H1 (cell line): Measurements from ENCODE around the gene FIG4. TPM values are rescaled to one million over a fixed set of nuclear protein-coding genes. Genes with fewer than 3 reads are reported as not detected.

Experiments
- CTCF ChIA-PET: fragments of 300-600 bp; sonication (Branson Sonifier 250); formaldehyde crosslinking; loops from one replicate; lab custom pipeline; 2021; ENCODE audit not compliant: partially characterized antibody; lab: Charles Lee
- POLR2A ChIA-PET: fragments of 300-600 bp; sonication (Branson Sonifier 250); formaldehyde crosslinking; loops from one replicate; lab custom pipeline; 2021; ENCODE audit warnings: inconsistent platforms; ENCODE audit not compliant: partially characterized antibody; lab: Charles Lee
- DNase-seq, 2 experiments: peaks; one replicate each; pipeline versions ENCODE4 v3.0.0 to v3.0.0-alpha.2; 2010 to 2022; ENCODE audit warnings: low spot score in 2 of 2, low read depth in 1 of 2, mixed read lengths in 1 of 2
- FAIRE-seq: peaks from 2 replicates; lab custom pipeline; 2011; peaks lifted over from hg19 to GRCh38; lab: Jason Lieb, UNC
- H2AFZ ChIP-seq: 2 replicates; pipeline ENCODE4 v1.8.1; 2012; ENCODE audit warnings: low read length, inconsistent platforms
- H2AK5ac ChIP-seq: 2 replicates; pipeline ENCODE4 v1.6.1; 2013; ENCODE audit warnings: low read depth, low read length
- H2BK120ac ChIP-seq: replicated peaks from 2 replicates; pipeline ENCODE3; 2013; ENCODE audit warnings: low read depth, low read length, inconsistent platforms
- H2BK12ac ChIP-seq: 2 replicates; pipeline ENCODE4 v1.6.1; 2013; ENCODE audit warnings: low read depth, low read length
- H2BK15ac ChIP-seq: 2 replicates; pipeline ENCODE4 v1.6.1; 2013; ENCODE audit warnings: low read length
- H2BK20ac ChIP-seq: 2 replicates; pipeline ENCODE4 v1.6.1; 2013; ENCODE audit warnings: low read length
- H2BK5ac ChIP-seq: 2 replicates; pipeline ENCODE4 v1.6.1; 2013; ENCODE audit warnings: low read depth, low read length
- H3K14ac ChIP-seq: 2 replicates; pipeline ENCODE4 v1.6.1; 2013; ENCODE audit warnings: inconsistent platforms; ENCODE audit not compliant: insufficient read length
- H3K18ac ChIP-seq: 2 replicates; pipeline ENCODE4 v1.6.1; 2013; ENCODE audit warnings: low read length; ENCODE audit errors: extremely low read depth
- H3K23ac ChIP-seq: 2 replicates; pipeline ENCODE4 v1.6.1; 2013; ENCODE audit warnings: inconsistent platforms; ENCODE audit not compliant: insufficient read length
- H3K23me2 ChIP-seq: 2 replicates; pipeline ENCODE4 v1.6.1; 2013; ENCODE audit warnings: low read depth, low read length
- H3K27ac ChIP-seq: 2 replicates; pipeline ENCODE4 v1.6.1; 2011; ENCODE audit warnings: low read depth, low read length, inconsistent platforms
- H3K27me3 ChIP-seq, 4 experiments: replicated peaks in 1 of 4; 1 replicate in 1 of 4; 2 replicates in 3 of 4; pipeline versions ENCODE4 v1.6.1 to v1.8.1; 2011 to 2013; ENCODE audit warnings: low read length in 3 of 4, mild to moderate bottlenecking in 3 of 4, inconsistent platforms in 2 of 4, mixed read lengths in 2 of 4, moderate library complexity in 1 of 4; ENCODE audit not compliant: control insufficient read depth in 3 of 4, insufficient read depth in 3 of 4; ENCODE audit errors: extremely low read depth in 1 of 4
- H3K36me3 ChIP-seq, 4 experiments: 2 replicates each; pipeline versions ENCODE4 v1.6.1 to v1.8.1; 2011 to 2013; ENCODE audit warnings: mild to moderate bottlenecking in 4 of 4, low read length in 3 of 4, moderate library complexity in 2 of 4, control low read depth in 1 of 4, inconsistent platforms in 1 of 4; ENCODE audit not compliant: insufficient read depth in 4 of 4, control insufficient read depth in 2 of 4
- H3K4ac ChIP-seq: replicated peaks from 2 replicates; pipeline ENCODE3; 2013; ENCODE audit warnings: low read length, low read depth, mixed read lengths, inconsistent platforms; ENCODE audit not compliant: insufficient read length
- H3K4me1 ChIP-seq, 4 experiments: replicated peaks in 1 of 4; 1 replicate in 1 of 4; 2 replicates in 3 of 4; pipeline versions ENCODE4 v1.6.1 to v1.8.1; 2011 to 2013; ENCODE audit warnings: low read length in 3 of 4, inconsistent platforms in 2 of 4, mixed read lengths in 1 of 4; ENCODE audit not compliant: insufficient read depth in 4 of 4, control insufficient read depth in 3 of 4
- H3K4me2 ChIP-seq, 2 experiments: 2 replicates each; pipeline versions ENCODE4 v1.6.1 to v1.8.1; 2011 to 2013; ENCODE audit warnings: low read depth in 2 of 2, low read length in 2 of 2, control low read depth in 1 of 2, inconsistent platforms in 1 of 2, mild to moderate bottlenecking in 1 of 2; ENCODE audit not compliant: insufficient read depth in 1 of 2
- H3K4me3 ChIP-seq, 4 experiments: fragments of 200-600, 300-600 bp in 1 of 4; sonication (generic), shearing (Covaris generic), sonication (Bioruptor Twin) in 1 of 4; 2 replicates each; pipeline versions ENCODE4 v1.5.1 to v1.8.1; 2011 to 2016; ENCODE audit warnings: low read length in 4 of 4, low read depth in 3 of 4, control low read depth in 2 of 4, inconsistent platforms in 2 of 4, mild to moderate bottlenecking in 2 of 4, mixed read lengths in 1 of 4, moderate library complexity in 1 of 4; ENCODE audit not compliant: insufficient read depth in 2 of 4; ENCODE audit errors: extremely low read depth in 1 of 4
- H3K56ac ChIP-seq: replicated peaks from 2 replicates; pipeline ENCODE3; 2013; ENCODE audit warnings: low read depth, mild to moderate bottlenecking, mixed read lengths, low read length, inconsistent platforms; ENCODE audit not compliant: insufficient read length
- H3K79me1 ChIP-seq: 2 replicates; pipeline ENCODE4 v1.6.1; 2013; ENCODE audit warnings: low read depth, low read length, control low read depth
- H3K79me2 ChIP-seq, 2 experiments: 2 replicates each; pipeline versions ENCODE4 v1.6.1 to v1.8.1; 2012 to 2013; ENCODE audit warnings: low read length in 2 of 2, mild to moderate bottlenecking in 2 of 2, inconsistent platforms in 1 of 2; ENCODE audit not compliant: insufficient read depth in 2 of 2, control insufficient read depth in 1 of 2
- H3K9ac ChIP-seq, 4 experiments: replicated peaks in 1 of 4; 1 replicate in 1 of 4; 2 replicates in 3 of 4; pipeline versions ENCODE4 v1.6.1 to v1.8.1; 2011 to 2013; ENCODE audit warnings: low read depth in 3 of 4, low read length in 3 of 4, control low read depth in 2 of 4, mild to moderate bottlenecking in 2 of 4, moderate library complexity in 2 of 4, inconsistent platforms in 1 of 4; ENCODE audit errors: extremely low read depth in 1 of 4
- H3K9me3 ChIP-seq, 2 experiments: 2 replicates each; pipeline versions ENCODE4 v1.6.1 to v1.8.1; 2012 to 2013; ENCODE audit warnings: mild to moderate bottlenecking in 2 of 2, moderate library complexity in 2 of 2, control low read depth in 1 of 2, inconsistent platforms in 1 of 2, low read depth in 1 of 2, low read length in 1 of 2, mixed read lengths in 1 of 2; ENCODE audit not compliant: insufficient read depth in 2 of 2
- H4K20me1 ChIP-seq, 2 experiments: replicated peaks in 1 of 2; 2 replicates each; pipeline versions ENCODE3 to v1.8.1; 2011 to 2013; ENCODE audit warnings: inconsistent platforms in 2 of 2, low read length in 2 of 2, mild to moderate bottlenecking in 1 of 2; ENCODE audit not compliant: insufficient read depth in 2 of 2, control insufficient read depth in 1 of 2
- H4K5ac ChIP-seq: 2 replicates; pipeline ENCODE4 v1.6.1; 2013; ENCODE audit warnings: low read length, low read depth, mixed read lengths, inconsistent platforms; ENCODE audit not compliant: insufficient read length
- H4K8ac ChIP-seq: 2 replicates; pipeline ENCODE4 v1.8.0; 2013; ENCODE audit warnings: mild to moderate bottlenecking, moderate library complexity, low read length, inconsistent platforms; ENCODE audit not compliant: insufficient read depth; ENCODE audit errors: extremely low read depth
- H4K91ac ChIP-seq: replicated peaks from 2 replicates; pipeline ENCODE3; 2013; ENCODE audit warnings: low read length, mixed read lengths, inconsistent platforms; ENCODE audit not compliant: insufficient read length
- BACH1 ChIP-seq: IDR thresholded peaks from 2 replicates; pipeline ENCODE4 v1.6.1; 2012; ENCODE audit warnings: low read length, improper control_type of control experiment
- BRCA1 ChIP-seq: IDR thresholded peaks from 2 replicates; pipeline ENCODE4 v1.6.1; 2012; ENCODE audit warnings: low read depth, low read length, improper control_type of control experiment
- CTBP2 ChIP-seq: IDR thresholded peaks from 2 replicates; pipeline ENCODE4 v1.7.0; 2011; ENCODE audit warnings: borderline replicate concordance, mild to moderate bottlenecking, moderate library complexity, mixed read lengths, low read length; ENCODE audit not compliant: insufficient read depth, insufficient read length
- EGR1 ChIP-seq: IDR thresholded peaks from 2 replicates; pipeline ENCODE4 v1.6.1; 2011; ENCODE audit warnings: low read depth, low read length, borderline replicate concordance
- FOSL1 ChIP-seq: IDR thresholded peaks from 2 replicates; pipeline ENCODE4 v1.6.1; 2011; ENCODE audit warnings: mild to moderate bottlenecking, low read depth, low read length, moderate library complexity; ENCODE audit not compliant: insufficient read depth
- GABPA ChIP-seq: IDR thresholded peaks from 2 replicates; pipeline ENCODE4 v1.6.1; 2011; ENCODE audit warnings: mild to moderate bottlenecking, low read length, moderate library complexity, borderline replicate concordance; ENCODE audit not compliant: insufficient read depth
- GTF2F1 ChIP-seq: IDR thresholded peaks from 2 replicates; pipeline ENCODE4 v1.6.1; 2012; ENCODE audit warnings: low read depth, low read length, improper control_type of control experiment, borderline replicate concordance
- KDM1A ChIP-seq: fragments of 200-600, 300-600 bp; sonication (generic); IDR thresholded peaks from 2 replicates; pipeline ENCODE4 v1.7.1; 2016; ENCODE audit warnings: mild to moderate bottlenecking, low read length, borderline replicate concordance
- MAX ChIP-seq: IDR thresholded peaks from 2 replicates; pipeline ENCODE4 v1.6.1; 2012; ENCODE audit warnings: inconsistent platforms
- NANOG ChIP-seq: IDR thresholded peaks from 2 replicates; pipeline ENCODE4 v1.6.1; 2011; ENCODE audit warnings: low read length, low read depth, mild to moderate bottlenecking, inconsistent platforms; ENCODE audit not compliant: insufficient read depth, poor library complexity, severe bottlenecking
- POU5F1 ChIP-seq: IDR thresholded peaks from 2 replicates; pipeline ENCODE4 v1.6.1; 2011; ENCODE audit warnings: low read depth, mild to moderate bottlenecking, low read length, moderate library complexity
- RNF2 ChIP-seq: fragments of 200-900, 300-1000 bp; sonication (generic); IDR thresholded peaks from 2 replicates; pipeline ENCODE4 v1.7.1; 2016; ENCODE audit warnings: borderline replicate concordance, low read depth, mild to moderate bottlenecking, antibody characterized with exemption, low read length; ENCODE audit not compliant: poor library complexity, severe bottlenecking; ENCODE audit errors: missing control alignments
- SP4 ChIP-seq: IDR thresholded peaks from 2 replicates; pipeline ENCODE4 v1.6.1; 2012; ENCODE audit warnings: low read length, inconsistent platforms
- TBP ChIP-seq: IDR thresholded peaks from 2 replicates; pipeline ENCODE4 v1.6.1; 2011; ENCODE audit warnings: low read depth, low read length, improper control_type of control experiment
- WGBS, 2 experiments: shearing (Covaris generic) in 1 of 2; methylation state at CpG; one replicate each; pipeline versions ENCODE4 v1.1.6 to v1.1.7; 2013 to 2015; ENCODE audit warnings: low lambda C conversion rate in 2 of 2, mixed read lengths in 2 of 2, inconsistent platforms in 1 of 2, low coverage in 1 of 2, missing lambda C conversion rate in 1 of 2; ENCODE audit not compliant: insufficient replicate concordance in 2 of 2, insufficient coverage in 1 of 2, insufficient read length in 1 of 2; ENCODE audit errors: extremely low coverage in 1 of 2, missing lambda C conversion rate in 1 of 2; 5-methylcytosine and 5-hydroxymethylcytosine counted together
- polyA plus RNA-seq, 7 experiments: library from polyadenylated mRNA; depleted of rRNA in 3 of 7; stranded (reverse) in 5 of 7; unstranded in 2 of 7; fragments of >200 nt in 5 of 7; fragments of 200-250 nt in 2 of 7; gene quantifications; 1 replicate in 5 of 7; 2 replicates in 1 of 7; 4 replicates in 1 of 7; pipeline versions ENCODE4 v1.2.1 to v1.2.3, GENCODE V29; 2011 to 2013; ENCODE audit warnings: missing spikeins in 2 of 7, mixed read lengths in 2 of 7
- total RNA-seq: library from RNA; stranded (reverse); fragmentation: NEBNext Ultra II Directional; extraction: Animal tissue kit (Norgen Biotek cat#: 25700); gene quantifications from 2 replicates; pipeline ENCODE4 v1.2.1, GENCODE V29; 2021

FIG4 gene
- total and polyA plus RNA-seq, 2 of the 8 experiments (the other 6 are each of a cell fraction or from before 2014, with no cell fraction given): 11.8 to 21.9 TPM

- H3K56ac ChIP-seq: no peak overlapping the region
- DNase-seq (no peak), FAIRE-seq (peak; percentile 13)
- no peaks in the 10 kb centered on the region for H4K20me1 ChIP-seq
- no peak overlapping the region for H4K91ac ChIP-seq
- H3K36me3 ChIP-seq: peaks cover 0 to 2% (median 0%) of the 10 kb centered on the region in 4 experiments; a peak in 4 of 8 replicates
- ChIA-PET CTCF (interaction anchor here (0.7 to 1.2 kb wide), 2 partner anchors 44 to 301 kb away, joined by 3 to 5 read pairs; no protein-coding TSS in a partner anchor), POLR2A (no interaction called here)
- peaks cover 0 to 1% (median 0%) of the 10 kb centered on the region in 4 experiments; a peak in 1 of 7 replicates for H3K27me3 ChIP-seq
- H4K8ac ChIP-seq: no peak overlapping the region
- H3K9ac ChIP-seq: no peak overlapping the region
- H2AK5ac ChIP-seq: no peak overlapping the region
- H2AFZ ChIP-seq: no peak overlapping the region
- no peak overlapping the region for H2BK12ac ChIP-seq
- H3K4ac ChIP-seq: no peak overlapping the region
- no peak overlapping the region for H3K4me3 ChIP-seq
- no peaks in the 10 kb centered on the region for H3K79me1 ChIP-seq
- H2BK20ac ChIP-seq: no peak overlapping the region
- 0 out of 2 replicates have a peak overlapping the region, but pooled peaks have one; percentile 6 for H2BK15ac ChIP-seq
- H3K18ac ChIP-seq: no peak overlapping the region
- no peak overlapping the region for H3K4me2 ChIP-seq
- H2BK120ac ChIP-seq: no peak overlapping the region
- peaks cover 4 to 16% (median 12%) of the 10 kb centered on the region in 4 experiments; a peak in 6 of 7 replicates for H3K4me1 ChIP-seq
- H3K79me2 ChIP-seq: no peaks in the 10 kb centered on the region
- H3K23ac ChIP-seq: no peak overlapping the region
- H3K27ac ChIP-seq: no peak overlapping the region
- H2BK5ac ChIP-seq: no peak overlapping the region
- H3K9me3 ChIP-seq: no peaks in the 10 kb centered on the region
- 83% methylated on average over 2 of the region's 2 CpGs; no CpG with 5 or more reads in 1 of the 2 experiments for WGBS, 2 experiments
- H4K5ac ChIP-seq: no peak overlapping the region
- H3K23me2 ChIP-seq: no peaks in the 10 kb centered on the region
- H3K14ac ChIP-seq: no peak overlapping the region
- no peak for TF ChIP-seq FOSL1
- no peak for TF ChIP-seq KDM1A
- no peak for TF ChIP-seq GTF2F1
- TF ChIP-seq BACH1: no peak
- TF ChIP-seq SP4: no peak
- TF ChIP-seq BRCA1: no peak
- no peak for TF ChIP-seq EGR1
- TF ChIP-seq POU5F1: no peak
- TF ChIP-seq GABPA: no peak
- TF ChIP-seq RNF2: no peak
- no peak for TF ChIP-seq TBP
- no peak for TF ChIP-seq NANOG
- TF ChIP-seq MAX: no peak
- TF ChIP-seq CTBP2: no peak
Measured at GRCh38 chr6:109738667-109739066, 47.6 kb downstream of the FIG4 start.
